ENCODE measurements around the gene ARMC6. TPM values are rescaled to one million over a fixed set of nuclear protein-coding genes. Genes with fewer than 3 reads are reported as not detected.
A peak's percentile ranks its signal among the peaks of the same experiment; 100 is the strongest.

The ARMC6 gene
- total RNA-seq, 3 donors from 2014 or later: 20.3 to 29.5 (median 27.7) TPM

- intact Hi-C loops (cut with DNase I; ENCODE audit: low total_unique reads): no loop called here
- DNase-seq (ENCODE audit: low spot score in 2 of 2): no peak
- no peak overlapping the region for H3K4me3 ChIP-seq
- TF ChIP-seq POLR2AphosphoS5 (IDR thresholded peaks at IDR 0.05): no peak
- no peak for TF ChIP-seq POLR2A (IDR thresholded peaks at IDR 0.05)
- TF ChIP-seq, protein P1, sequence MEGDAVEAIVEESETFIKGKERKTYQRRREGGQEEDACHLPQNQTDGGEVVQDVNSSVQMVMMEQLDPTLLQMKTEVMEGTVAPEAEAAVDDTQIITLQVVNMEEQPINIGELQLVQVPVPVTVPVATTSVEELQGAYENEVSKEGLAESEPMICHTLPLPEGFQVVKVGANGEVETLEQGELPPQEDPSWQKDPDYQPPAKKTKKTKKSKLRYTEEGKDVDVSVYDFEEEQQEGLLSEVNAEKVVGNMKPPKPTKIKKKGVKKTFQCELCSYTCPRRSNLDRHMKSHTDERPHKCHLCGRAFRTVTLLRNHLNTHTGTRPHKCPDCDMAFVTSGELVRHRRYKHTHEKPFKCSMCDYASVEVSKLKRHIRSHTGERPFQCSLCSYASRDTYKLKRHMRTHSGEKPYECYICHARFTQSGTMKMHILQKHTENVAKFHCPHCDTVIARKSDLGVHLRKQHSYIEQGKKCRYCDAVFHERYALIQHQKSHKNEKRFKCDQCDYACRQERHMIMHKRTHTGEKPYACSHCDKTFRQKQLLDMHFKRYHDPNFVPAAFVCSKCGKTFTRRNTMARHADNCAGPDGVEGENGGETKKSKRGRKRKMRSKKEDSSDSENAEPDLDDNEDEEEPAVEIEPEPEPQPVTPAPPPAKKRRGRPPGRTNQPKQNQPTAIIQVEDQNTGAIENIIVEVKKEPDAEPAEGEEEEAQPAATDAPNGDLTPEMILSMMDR (IDR thresholded peaks at IDR 0.05): no peak
- peak overlapping the region in 1 of 2 donors; percentile 66 for H3K27ac ChIP-seq
- H3K9me3 ChIP-seq: no peaks in the 10 kb centered on the region
- no peaks in the 10 kb centered on the region for H3K27me3 ChIP-seq
- H3K36me3 ChIP-seq: no peaks in the 10 kb centered on the region
- H3K4me1 ChIP-seq: no peaks in the 10 kb centered on the region
These were observed 6.2 kb upstream of the ARMC6 start for GRCh38 chr19:19027228-19027627.

GRCh38 chr19:19028526-19028925 is 4.9 kb upstream of the ARMC6 start:
- H3K27me3 ChIP-seq: no peaks in the 10 kb centered on the region
- no peaks in the 10 kb centered on the region for H3K36me3 ChIP-seq
- H3K4me1 ChIP-seq: no peaks in the 10 kb centered on the region
- TF ChIP-seq POLR2A (IDR thresholded peaks at IDR 0.05) (no peak), POLR2AphosphoS5 (IDR thresholded peaks at IDR 0.05) (no peak)
- TF ChIP-seq, protein P1 (IDR thresholded peaks at IDR 0.05): no peak
- no peak overlapping the region for H3K27ac ChIP-seq
- no peak overlapping the region for H3K4me3 ChIP-seq
- intact Hi-C loops (cut with DNase I; ENCODE audit: low total_unique reads): no loop called here
- no peak for DNase-seq (ENCODE audit: low spot score in 2 of 2)
- H3K9me3 ChIP-seq: no peaks in the 10 kb centered on the region

- Histone ChIP-seq H3K27me3 (no peaks in the 10 kb centered on the region), H3K9me3 (no peaks in the 10 kb centered on the region), H3K27ac (peak overlapping the region in 1 of 2 donors; percentile 93), H3K4me3 (peak overlapping the region in 2 of 3 donors; percentile 79 to 96), H3K4me1 (peaks cover 2 to 5% of the 10 kb centered on the region in 2 donors), H3K36me3 (no peaks in the 10 kb centered on the region)
- intact Hi-C loops (cut with DNase I; ENCODE audit: low total_unique reads): no loop called here
- DNase-seq (ENCODE audit: low spot score in 2 of 2): no peak
- TF ChIP-seq POLR2AphosphoS5 (IDR thresholded peaks at IDR 0.05) (no peak), POLR2A (IDR thresholded peaks at IDR 0.05) (no peak)
- TF ChIP-seq, protein P1 (IDR thresholded peaks at IDR 0.05): no peak
These were observed 1.5 kb upstream of the ARMC6 start for GRCh38 chr19:19031891-19032290.

DNA sequence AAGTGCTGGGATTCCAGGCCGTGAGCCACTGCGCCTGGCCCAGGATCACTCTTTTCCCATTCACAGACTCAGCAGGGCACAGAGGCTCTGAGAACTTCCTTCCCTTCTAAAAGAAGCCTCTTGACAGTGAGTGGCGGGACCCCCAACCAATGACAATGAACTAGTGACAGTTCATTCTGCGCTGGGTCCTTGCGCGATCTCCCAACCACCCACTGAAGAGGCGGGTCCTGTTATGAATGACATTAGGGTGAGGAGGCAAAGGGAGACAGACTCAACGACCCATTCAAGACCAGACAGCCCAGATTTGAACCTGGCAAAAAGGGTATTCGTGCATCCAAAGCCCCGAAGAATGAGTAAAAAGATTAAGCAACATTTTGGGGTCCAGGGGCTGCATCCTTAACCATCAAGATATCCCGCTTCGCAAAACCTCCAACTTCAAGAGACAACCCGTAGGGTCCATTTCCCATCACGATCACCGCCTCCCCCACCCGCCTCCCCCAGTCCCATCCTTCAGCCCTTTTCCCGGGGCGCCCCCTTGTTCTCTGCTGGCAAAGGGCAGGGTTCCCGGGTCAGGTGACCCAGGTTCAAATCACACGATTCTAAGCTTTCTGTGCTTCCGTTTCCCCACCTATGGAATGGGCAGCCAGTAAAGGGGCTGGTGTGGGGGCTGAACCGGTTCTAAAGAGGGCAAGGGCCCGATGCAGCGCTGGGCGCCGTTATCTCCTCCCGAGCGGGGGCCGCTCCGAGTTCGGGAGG is 805 bp upstream of the ARMC6 start:
- peak; percentile 59 to 61 for DNase-seq (ENCODE audit: low spot score in 2 of 2)
- Histone ChIP-seq H3K27ac (peak overlapping the region; percentile 85 to 93), H3K4me1 (peaks cover 2 to 5% of the 10 kb centered on the region in 2 donors), H3K9me3 (no peaks in the 10 kb centered on the region), H3K4me3 (peak overlapping the region; percentile 79 to 96 (median 81)), H3K27me3 (no peaks in the 10 kb centered on the region), H3K36me3 (no peaks in the 10 kb centered on the region)
- intact Hi-C loops (cut with DNase I; ENCODE audit: low total_unique reads): no loop called here
- TF ChIP-seq, protein P1 (IDR thresholded peaks at IDR 0.05): no peak
- TF ChIP-seq POLR2AphosphoS5 (IDR thresholded peaks at IDR 0.05) (no peak), POLR2A (IDR thresholded peaks at IDR 0.05) (no peak)

DNA sequence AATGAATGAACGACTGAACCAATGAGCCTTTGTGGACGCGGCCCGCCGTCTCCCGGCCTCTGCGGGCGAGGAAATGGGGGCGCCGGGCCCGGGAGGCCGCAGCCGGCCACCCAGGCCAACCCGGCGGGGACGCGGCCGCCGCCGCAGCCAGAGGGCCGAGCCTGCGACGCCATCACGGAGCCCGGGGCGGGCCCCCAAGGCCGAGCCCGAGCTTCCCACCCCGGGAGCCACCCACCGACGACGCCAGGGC is 302 bp upstream of the ARMC6 start:
- peak overlapping the region; percentile 79 to 96 (median 81) for H3K4me3 ChIP-seq
- no peaks in the 10 kb centered on the region for H3K36me3 ChIP-seq
- H3K4me1 ChIP-seq: peaks cover 2 to 5% of the 10 kb centered on the region in 2 donors
- peak overlapping the region; percentile 85 to 93 for H3K27ac ChIP-seq
- intact Hi-C loops (cut with DNase I; ENCODE audit: low total_unique reads): no loop called here
- no peak for TF ChIP-seq POLR2A (IDR thresholded peaks at IDR 0.05)
- TF ChIP-seq POLR2AphosphoS5 (IDR thresholded peaks at IDR 0.05): no peak
- TF ChIP-seq, protein P1 (IDR thresholded peaks at IDR 0.05): no peak
- H3K27me3 ChIP-seq: no peaks in the 10 kb centered on the region
- H3K9me3 ChIP-seq: no peaks in the 10 kb centered on the region
- DNase-seq (ENCODE audit: low spot score in 2 of 2): no peak
